HG03432 (cell line): ENCODE measurements around the gene TGFBI.
A peak's percentile ranks its signal among the peaks of the same experiment; 100 is the strongest.

Source experiments
- ATAC-seq: cut with Tn5 transposase; IDR thresholded peaks from one replicate; pipeline ENCODE4 v1.9.1; 2021; ENCODE audit warnings: mild to moderate bottlenecking, moderate library complexity; ENCODE audit not compliant: unreplicated experiment

Gene TGFBI

DNA sequence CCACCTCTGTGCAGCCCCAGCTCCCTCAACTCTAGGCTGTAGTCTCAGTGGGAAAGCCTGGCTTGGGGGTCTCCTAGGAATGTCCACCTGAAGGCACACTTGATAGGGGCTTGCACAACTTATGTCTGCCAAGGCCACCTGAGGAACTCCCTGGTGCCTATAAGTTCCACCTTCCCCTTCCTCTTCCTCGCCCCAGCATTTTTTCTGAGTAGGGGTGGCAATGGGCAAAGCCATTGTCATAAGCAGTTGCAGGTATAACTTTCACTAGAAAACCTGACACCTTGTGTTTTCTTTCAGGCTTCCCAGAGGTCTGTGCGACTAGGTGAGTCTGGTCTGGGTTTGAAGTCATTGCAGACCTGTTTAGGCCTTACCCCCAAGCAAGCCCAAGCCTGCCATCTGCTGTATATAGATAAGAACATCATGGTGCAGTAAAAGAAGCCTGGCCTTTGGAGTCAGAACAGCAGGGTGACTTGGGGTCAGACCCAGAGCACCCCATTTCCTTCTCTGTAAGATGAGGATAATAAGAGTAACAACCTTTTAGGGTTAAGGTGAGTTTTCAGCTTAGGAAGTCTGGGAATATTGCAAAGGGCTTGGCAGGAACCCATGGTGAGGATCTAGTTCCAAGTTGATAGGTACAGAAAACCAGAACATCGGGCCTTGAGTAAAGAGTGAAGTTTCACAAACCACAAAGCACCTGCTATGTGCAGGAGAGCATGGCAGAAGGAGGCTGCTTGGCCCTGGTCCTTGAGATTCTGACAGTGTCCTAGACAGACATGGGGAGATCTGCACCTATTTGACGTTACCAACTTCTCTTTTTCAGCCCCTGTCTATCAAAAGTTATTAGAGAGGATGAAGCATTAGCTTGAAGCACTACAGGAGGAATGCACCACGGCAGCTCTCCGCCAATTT lies 33.8 kb downstream of the TGFBI start:
- ATAC-seq: peak; percentile 85

DNA sequence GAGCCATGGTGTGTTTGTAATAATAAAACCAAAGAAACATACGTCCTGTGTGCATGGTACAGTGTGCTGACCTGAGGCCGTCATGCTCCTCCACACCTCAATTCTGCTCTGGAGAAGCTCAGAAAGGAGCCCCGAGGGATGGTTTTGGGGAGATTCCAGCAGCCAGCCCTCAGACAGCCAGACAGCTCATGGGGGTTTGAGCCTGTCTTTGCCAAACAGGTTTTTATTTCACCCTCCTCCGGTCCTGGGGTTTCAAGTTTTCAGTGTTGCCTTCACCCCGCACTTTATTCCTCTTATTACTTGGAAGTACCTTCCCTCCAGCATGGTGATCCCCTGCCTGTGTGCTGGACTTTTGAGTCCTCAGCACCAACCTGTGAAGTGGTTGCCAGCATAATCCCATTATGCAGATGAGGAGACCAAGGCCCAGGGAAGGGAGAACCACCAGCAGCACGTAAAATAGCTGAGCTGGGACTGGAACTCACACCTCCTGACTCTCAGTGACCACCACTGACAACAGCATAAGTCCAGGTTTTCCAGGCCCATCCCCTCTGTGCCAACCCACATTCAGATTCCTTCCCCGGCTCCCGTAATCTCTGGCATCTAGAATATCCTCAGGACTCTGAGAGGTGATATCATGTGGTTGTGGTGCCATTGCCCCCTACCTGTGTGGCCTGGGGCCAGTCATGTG lies 35.1 kb downstream of the TGFBI start:
- ATAC-seq: no peak

DNA sequence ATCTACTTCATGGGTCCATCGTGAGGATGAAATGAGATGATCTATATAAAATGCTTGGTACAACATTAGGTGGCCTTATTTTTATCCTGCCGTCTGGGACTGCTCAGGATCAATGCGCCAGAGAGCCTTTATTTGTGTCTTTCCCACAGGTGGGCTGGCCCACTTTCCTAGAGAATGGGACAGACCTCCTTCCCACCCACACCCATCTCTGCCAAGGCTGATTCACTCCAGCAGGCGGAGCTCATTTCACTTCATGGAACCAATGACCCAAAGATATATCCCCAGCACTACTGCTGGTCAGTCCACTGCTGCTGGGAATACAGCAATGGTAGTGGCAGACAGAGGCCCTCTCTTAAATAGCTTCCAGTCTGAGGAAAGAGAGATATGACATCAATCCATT lies 35.7 kb downstream of the TGFBI start:
- ATAC-seq: no peak

DNA sequence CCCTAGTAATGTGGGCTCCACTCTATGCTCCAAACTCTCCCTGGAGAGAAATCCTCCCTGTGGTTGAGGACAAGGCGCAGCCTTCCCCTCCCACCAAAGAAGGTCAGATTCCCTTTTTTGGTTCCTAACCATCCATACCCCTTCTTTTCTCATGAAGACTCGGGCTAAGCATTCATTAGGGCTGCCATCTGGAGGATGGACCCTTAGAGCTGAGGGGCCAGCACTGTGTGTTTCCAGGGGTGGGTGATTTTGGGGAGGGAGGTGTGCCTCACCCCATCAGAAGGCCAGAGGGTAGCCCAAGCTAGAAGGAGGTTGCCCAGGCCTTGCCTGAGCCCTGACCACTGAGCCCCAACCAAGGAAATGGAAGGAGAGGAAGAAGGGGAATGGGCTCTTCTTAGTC lies 36.8 kb downstream of the TGFBI start:
- ATAC-seq: no peak

DNA sequence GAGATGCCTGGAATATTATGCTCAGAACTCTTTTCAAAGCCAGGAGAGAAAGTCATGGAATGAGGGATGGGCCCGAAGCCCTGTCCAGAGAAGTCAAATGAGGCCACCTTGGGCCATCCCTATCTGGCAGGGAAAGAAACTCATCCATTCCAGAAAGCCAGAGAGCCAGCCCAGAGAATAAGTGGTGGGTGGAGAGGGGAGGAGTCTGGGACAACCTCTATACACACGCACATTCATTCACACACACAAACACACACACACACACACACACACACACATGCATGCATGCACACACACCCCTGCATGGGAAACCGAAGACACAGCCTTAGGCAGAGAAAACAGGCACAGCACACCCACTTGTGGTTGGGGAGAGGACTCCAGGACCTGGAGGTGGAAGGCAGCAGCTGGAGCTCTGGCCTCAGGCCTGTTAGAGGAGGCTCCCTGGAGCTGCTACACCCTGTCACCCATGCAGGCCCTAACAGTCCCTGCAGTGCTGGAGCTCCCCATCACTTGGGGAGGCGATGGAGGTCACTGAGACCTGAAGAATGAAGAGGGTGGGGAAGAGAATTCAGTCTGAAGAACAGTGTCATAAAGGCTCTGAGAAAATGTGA lies 38.0 kb downstream of the TGFBI start:
- ATAC-seq: no peak

DNA sequence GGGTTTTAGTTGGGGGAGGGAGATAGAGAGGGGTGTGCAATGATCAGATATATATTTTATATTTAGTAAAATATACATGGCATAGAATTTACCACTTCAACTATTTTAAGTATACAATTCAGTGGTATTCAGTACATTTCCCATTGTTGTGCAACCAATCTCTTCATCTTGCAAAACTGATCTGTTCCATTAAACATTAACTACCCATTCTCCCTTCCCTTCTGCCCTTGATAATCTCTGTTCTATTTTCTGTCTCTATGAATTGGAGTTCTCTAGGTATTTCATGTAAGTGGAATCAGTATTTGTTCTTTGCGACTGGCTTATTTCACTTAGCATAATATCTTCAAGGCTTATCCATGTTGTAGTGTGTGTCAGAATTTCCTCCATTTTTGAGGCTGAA lies 38.6 kb downstream of the TGFBI start:
- no peak for ATAC-seq

DNA sequence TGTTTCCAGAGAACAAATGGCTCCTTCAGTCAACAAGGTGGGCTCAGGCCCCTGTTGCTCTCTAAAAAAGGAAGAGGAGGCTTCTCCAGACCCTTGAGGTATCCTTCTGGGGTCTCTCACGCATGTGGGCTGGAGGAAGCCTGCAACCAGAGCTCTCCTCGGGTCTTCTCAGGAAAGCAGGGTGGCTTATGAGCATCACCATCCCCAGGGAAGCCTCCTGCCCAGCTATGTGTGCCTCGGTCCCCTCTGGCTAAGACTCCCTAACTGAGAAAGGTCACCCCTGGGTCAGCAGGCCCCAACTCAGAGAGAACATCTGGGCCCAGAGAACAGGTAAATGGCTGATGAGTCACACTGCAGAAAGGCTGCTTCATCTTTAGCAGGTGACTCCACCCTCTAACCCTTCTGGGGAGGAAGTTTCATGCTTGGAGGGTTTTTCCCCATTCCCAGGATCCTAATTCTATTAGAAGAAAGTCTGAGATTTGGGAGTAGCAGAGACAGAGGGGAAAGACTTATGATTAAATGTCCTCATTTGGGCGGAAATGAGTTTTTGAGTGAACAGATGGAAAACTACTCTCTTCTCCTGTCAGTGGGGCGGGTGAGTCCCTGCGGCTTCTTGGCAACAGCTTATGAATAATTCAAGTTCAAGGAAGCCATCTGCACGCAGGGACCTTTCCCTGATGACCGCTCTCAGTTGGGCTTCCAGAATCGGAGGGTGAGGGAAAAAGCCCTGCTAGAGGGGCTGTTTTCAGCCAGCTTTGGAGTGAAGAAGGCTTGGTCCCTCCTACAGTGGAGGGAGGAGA lies 41.9 kb downstream of the TGFBI start:
- ATAC-seq: no peak

DNA sequence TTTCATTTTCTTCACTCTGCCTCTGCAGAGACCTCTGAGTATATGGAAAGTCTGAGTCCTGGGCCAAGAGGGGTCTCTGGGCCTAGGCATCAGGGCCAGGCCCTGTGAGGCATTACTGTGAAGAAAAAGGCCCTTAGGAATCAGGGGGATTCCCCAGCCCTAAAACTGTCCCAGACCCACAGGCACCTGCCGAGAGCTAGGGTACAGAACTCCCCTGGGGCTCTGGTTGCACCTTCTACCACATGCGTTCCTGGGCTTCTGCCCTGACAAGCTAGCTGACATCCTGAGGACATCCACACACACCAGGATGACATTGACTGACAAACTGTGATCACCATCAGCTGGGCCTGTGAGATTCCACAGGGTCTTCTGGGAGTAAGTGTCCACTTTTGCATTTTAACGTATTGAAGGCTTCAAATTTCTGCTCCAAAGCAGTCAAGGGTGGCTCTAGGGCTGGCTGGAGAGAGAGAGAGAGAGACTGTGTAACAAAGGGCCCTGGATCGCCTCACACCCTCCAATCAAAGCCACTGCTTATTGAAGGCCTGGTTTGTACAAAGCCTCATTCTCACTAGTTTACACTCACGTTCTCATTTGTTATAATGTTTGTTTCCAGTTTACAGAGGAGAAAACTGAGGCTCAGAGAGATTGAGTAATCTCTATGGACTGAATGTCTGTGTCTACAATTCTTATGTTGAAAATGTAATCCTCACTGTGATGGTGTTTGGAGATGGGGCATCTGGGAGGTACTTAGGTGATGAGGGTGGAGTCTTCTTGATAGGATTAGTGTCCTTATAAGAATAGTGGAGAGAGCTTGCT lies 45.1 kb downstream of the TGFBI start:
- peak; percentile 89 for ATAC-seq

DNA sequence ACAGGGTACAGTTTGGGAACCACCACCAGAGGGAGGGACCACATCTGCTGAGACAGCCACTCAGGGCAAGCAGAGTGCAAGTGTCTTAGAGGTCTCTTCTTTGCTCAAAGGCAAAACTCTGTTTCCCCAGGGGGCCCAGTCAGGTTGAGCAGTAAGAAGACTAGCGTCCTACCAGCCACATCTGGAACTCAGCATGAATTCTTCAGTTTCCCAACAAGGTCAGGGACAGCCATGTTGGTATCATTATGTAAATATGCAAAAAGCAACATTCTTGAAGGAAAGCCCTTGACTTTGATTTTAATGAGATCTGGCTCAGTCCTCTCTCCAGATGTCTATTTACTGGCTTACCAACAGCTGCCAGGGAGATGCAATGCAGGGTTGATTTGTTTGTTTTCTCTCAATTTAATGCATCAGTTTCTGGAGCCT lies 46.7 kb downstream of the TGFBI start:
- no peak for ATAC-seq

DNA sequence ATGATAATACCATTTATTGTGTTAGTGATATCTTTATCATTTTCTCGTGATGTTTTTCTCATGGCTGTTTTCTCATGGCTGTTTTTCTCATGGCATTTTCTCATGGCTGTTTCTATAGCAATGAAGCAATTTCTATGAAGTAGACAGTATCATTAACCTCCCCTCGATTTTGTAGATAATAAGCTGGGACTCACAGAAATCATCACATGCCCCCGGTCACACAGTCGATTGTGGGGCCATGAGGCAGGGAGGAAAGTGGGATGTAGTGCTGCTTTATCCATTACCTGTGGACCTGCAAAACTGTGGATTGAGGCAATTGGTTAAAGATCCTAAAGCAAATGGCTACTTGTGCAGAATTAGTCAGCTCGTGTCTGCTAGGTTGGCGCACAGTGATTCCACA lies 47.3 kb downstream of the TGFBI start:
- no peak for ATAC-seq

DNA sequence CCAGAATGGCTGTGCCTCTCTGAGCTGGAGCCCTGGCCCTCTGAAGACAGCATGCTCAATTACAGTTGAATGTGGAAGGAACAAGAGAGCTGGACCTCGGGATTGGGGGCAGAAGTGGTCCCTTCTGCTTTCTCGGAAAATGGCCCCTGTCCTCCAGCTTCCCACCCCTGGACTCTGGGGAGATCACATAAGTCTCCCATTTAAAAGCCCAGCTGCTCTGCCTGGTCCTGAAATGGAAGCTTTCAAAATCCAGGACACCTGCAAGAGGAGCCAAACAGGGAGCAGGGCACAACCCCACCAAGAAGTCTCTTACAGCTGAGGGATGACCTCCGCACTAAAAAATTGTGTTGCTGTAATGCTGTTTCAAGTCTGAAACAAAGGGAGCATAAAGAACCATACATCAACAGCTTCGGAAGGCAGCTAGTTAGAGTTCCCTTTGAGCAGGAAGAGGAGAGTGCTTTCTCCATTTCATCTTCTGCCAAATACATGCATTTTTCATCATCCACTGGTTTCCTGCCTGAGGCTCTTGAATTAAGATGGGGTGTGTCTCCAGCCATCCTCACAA lies 48.2 kb downstream of the TGFBI start:
- no peak for ATAC-seq

DNA sequence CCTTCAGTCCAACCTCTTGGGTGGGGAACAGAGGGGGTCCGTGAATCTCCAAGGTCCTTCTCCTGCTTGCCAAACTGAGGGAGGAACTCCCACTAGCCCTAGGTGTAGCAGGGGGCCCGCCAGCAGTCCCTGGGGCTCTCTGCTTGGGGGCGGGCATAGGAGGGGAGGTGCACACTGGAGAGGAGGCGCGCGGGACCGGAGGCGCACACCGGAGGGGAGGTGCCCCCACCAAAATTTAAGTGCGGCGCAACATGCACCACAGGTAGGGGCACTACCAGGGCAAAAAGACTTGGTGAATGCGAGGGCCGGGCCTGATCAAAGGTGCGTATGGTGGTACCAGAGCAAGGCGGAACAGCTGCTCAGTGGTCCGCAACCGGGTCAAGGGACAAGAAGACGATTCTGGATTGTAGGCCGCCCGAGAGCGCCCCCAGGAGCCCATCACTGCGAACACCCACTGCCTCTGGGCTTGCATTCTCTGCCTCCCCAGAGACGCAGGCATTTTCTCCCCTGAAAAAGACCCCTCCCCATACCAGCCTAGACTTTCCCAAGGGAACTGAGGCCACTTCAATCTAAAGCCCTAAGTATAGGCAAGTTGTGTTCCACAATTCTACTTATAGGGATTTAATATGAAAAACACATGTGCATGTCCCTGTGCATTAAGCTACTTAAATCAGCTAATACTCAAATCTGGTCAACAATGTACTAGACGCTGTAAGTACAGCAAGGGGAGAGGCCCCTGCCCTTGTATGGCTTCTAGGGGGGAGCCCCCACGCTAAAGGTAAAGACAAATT lies 50.6 kb downstream of the TGFBI start:
- no peak for ATAC-seq

DNA sequence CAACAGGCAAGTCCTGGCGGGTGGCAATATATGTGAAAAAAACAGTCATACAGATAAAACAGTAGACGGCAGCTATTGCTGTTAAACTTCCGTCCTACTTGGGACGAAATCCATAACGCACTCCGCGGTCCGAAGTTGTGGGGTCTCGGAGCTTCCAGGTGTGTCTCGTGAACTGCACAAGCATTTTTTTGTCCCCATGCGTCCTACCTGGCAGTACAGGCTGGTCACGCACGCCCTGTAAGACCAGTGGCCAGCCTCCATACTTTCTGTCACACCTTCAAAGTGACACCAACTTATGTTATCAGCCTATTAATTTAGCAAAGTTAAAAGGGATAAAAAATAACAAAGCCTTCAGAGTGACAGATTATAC lies 51.3 kb downstream of the TGFBI start:
- peak; percentile 24 for ATAC-seq

DNA sequence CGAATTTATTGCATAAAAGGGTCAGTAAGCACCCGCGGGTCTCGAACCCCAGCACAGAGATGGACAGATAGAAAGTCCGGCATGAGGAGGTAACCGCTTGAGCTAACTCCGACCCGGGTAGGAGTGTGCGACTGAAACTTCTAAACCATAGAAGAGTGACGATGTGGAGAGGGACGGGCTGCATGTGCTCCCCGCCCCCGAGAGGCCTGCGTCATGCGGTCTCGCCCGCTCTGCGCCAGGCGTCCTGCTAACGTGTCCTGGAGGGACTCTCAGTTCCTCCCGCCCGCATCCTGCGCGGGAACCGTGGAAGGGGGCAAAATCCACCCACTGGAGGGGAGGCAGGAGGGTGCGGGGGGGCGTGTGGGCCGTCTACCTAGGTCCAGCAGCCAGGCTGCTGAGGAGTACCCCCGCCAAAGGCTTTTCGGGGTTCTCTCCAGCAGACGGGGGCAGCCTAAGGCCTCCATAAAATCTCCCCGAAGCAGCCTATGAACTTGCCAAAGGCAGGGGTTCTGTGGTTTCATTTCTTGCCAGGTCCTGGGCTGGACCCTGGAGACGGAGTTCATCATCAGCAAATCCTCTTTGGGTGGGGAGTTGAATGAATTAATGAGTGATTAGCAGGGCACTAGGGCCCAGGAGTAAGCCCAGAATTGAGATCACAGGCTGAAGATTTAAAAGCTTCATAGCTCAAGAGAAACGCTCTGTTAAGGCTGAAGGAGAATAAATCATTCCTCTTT lies 51.9 kb downstream of the TGFBI start:
- peak; percentile 95 for ATAC-seq

DNA sequence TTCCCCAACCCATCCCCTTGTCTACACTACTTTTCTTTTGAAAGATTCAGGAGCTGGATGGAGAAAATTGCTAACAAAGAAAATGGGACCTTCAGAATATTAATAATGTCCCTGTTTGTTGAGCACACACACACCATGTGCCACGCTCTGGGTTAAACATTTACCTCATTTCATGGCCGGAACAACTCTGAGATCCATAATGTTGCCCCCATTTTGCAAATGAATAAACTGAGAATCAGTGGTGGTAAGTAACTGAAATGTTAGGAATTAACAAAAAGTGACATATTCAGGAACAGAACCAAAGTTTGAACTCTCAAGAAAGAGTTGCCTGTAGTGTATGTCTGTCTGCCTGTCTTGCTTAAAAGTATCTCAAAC lies 52.4 kb downstream of the TGFBI start:
- ATAC-seq: no peak

DNA sequence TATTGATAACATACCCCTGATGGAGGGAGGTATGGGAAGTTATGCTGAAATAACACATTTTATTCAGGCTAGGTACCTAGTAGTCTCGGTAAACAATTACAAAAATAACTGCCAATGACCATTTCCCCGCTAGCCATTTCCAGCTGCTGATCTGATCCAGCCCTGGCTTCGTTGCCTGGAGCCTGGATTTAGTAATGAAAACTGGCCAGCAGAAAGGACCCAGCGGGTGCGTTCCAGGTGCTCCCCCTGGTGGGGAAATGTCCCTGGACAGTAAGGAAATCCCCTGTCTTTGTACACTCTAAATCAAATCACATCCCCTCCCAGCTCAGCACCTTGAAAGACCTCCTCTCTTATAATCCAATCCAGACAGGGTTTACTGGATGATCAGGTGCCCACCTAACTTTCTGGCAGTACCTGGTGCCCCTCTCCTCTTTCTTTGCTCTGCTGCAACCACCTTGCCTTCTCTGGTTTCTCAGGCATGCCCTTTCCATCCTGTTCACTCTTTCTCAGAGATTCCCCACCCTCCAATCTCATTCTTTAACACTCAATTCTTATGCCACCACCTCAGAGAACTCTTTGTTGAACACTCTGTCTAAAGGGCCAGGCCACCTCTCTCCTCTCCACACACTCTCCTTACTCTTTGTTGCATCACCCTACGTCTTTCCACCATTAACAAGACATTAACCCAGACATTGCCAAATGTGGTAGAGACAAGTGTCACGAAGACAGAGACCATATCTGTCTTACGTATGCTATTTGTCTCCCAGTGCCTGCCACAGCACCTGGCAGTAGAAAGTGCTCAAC lies 53.8 kb downstream of the TGFBI start:
- peak; percentile 16 for ATAC-seq

DNA sequence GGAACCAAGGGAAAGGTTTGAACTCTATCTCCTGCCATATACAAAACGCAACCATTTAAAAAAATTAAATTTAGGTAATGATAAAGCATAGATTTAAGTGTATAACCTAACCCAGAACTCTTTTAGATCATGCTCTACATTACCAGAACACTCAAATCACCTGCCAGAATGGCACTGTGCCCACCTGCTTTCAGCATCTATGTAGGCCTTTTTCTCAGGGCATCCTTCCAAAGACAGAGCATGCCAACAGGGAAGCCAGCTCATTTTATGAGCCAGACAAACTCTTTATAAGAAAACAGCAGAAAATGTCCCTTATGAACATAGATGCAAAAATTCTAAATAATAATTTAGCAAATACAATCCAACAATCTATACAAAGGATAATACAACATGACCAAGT lies 55.9 kb downstream of the TGFBI start:
- ATAC-seq: no peak
